ENCODE measurements around the gene CROT.
A peak's percentile ranks its signal among the peaks of the same experiment; 100 is the strongest.

Gene CROT

DNA sequence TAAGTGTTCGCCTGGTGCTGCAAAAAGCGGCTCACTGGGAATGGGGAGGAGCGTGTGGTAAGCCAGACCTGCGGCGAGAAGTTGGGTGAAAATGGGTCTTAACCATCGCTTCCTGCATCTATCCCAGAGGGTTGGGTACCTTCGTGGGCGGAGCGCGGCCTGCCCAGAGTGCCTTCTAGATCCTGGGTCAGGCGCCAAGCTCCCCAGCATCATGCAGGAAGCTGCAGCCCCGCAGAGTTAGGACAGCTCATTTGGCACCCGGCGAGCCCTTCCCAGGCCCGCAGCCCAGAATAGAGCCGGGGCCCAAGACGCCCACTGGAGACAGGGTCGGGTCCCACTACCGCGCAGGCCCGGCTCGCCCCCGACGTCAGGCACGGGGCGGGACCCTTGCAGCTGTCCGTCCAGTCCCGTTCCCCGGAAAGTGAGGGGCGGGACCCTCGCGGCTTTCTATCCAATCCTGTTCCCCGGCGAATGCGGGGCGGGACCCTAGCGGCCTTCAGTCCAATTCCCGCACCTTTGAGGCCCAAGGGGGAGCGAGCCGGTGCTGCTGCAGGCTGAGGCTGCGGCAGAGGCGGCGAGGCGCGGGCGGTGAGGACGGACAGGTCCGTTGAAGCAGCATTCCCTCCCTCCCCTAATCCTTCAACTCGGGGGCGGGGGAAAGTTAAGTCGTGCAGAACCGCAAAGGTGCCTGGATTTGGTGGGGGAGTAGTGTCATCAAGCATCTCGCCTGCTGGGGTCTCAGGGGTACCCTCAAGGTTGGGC lies at the start of gene CROT:
CROT (plus strand) TSS at position 499 of the 762 bp plus-strand sequence. CDS start 3,405 bp downstream, outside the sequence.
- TF ChIP-seq CTCF (conservative IDR thresholded peaks at IDR 0.05; ENCODE audit: low read depth, low read length) = no peak
- peak within 1 kb of the TSS; percentile 80 for H3K4me3 ChIP-seq (ENCODE audit: low read length)
- peak; percentile 75 for DNase-seq (ENCODE audit: low read depth)

DNA sequence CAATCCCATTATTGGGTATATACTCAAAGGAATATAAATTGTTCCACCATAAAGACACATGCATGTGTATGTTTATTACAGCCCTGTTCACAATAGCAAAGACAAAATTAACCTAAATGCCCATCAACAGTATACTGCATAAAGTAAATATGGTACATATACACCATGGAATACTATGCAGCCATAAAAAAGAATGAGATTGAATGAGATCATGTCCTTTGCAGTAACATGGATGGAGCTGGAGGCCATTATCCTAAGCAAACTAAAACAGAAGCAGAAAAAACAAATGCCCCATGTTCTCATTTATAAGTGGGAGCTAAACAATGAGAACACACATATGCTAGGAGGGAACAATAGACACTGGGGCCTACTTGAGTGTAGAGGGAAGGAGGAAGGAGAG lies 44.7 kb upstream of the CROT start:
- H3K4me3 ChIP-seq (ENCODE audit: low read length) = no peak overlapping the region
- no peak for TF ChIP-seq CTCF (conservative IDR thresholded peaks at IDR 0.05; ENCODE audit: low read depth, low read length)

GRCh38 chr7:87310790-87311419 lies 34.6 kb upstream of the CROT start:
- no peak for DNase-seq (ENCODE audit: low read depth)
- TF ChIP-seq CTCF (conservative IDR thresholded peaks at IDR 0.05; ENCODE audit: low read depth, low read length) = no peak
- no peak overlapping the region for H3K4me3 ChIP-seq (ENCODE audit: low read length)

More for the DNA sequence above, 44.7 kb upstream of the CROT start:
- no peak for DNase-seq (ENCODE audit: low read depth)

DNA sequence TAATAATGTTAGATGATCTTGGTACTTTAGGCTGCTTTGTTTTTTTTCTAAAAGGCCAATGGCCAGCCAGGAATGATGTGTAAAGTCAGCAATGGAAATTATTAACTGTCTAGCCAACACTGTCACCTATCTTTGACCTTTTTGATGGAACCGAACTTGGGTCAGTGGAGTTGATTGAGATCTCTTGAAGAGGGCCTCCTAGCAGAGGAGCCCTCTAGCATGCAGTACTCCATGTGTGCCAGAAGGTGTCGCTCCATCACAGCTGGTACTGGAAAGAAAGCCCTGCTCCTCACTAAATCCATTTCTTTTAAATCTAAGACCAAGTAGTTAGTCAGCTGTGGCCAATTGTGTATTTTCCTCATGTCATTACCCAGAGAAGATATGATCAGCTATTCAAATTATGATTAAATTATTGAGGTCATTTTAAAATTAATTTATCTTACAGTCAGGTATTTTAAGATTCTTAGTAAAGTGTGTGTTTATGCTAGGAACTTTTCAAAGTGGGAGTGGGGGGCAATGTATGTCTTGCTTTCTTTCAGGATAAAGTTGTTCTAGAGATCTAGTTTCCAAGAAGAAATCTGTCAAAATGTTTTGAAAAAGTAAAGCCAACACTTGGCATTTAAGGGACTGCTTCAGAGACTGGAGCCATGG lies 33.1 kb upstream of the CROT start:
- TF ChIP-seq CTCF (conservative IDR thresholded peaks at IDR 0.05; ENCODE audit: low read depth, low read length) = peak; percentile 99
- H3K4me3 ChIP-seq (ENCODE audit: low read length) = no peak overlapping the region
- DNase-seq (ENCODE audit: low read depth) = peak; percentile 9

DNA sequence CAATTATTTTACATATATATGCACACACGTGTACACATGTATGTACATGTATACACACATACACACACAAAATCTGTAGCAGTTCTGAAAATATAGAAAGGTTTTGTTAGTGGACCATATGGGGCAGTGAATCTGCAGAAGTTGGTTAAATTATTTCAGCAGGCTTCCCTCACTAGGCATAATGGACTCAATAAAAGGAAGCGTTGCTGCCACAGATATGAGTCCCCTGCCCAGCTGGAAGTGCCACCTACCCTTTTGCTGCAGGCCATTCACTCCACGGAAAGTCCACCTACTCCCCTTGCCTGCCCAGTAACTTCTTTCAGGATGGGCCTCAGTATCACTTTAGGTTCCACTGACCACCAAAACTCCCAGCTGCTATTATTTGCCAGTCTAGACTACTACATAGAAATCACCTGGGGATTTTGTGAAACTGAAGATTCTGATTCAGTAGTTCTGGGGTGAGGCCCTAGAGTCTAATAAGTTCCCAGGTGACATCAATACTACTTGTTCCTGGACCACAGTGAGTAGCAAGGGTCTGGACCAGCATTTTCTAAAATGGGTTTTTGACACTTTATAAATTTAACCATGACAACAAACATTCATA lies 29.3 kb upstream of the CROT start:
- no peak for TF ChIP-seq CTCF (conservative IDR thresholded peaks at IDR 0.05; ENCODE audit: low read depth, low read length)
- no peak for DNase-seq (ENCODE audit: low read depth)
- no peak overlapping the region for H3K4me3 ChIP-seq (ENCODE audit: low read length)

- no peak overlapping the region for H3K4me3 ChIP-seq (ENCODE audit: low read length)
- no peak for TF ChIP-seq CTCF (conservative IDR thresholded peaks at IDR 0.05; ENCODE audit: low read depth, low read length)
- peak; percentile 15 for DNase-seq (ENCODE audit: low read depth)
Measured at GRCh38 chr7:87316846-87317552, 28.5 kb upstream of the CROT start.
